ENCODE data around the gene EXOC2. TPM values are rescaled to one million over a fixed set of nuclear protein-coding genes. Genes with fewer than 3 reads are reported as not detected.

EXOC2 gene
- total and polyA plus RNA-seq, 2 donors (not counting 3 experiments of a cell fraction or from before 2014, with no cell fraction given), result 18.2 to 30.8 TPM

GRCh38 chr6:652865-653264, 40.1 kb downstream of the EXOC2 start:
- Histone ChIP-seq H3K9me3 (replicated peaks; ENCODE audit: control insufficient read depth, insufficient read depth, low read length) (no peaks in the 10 kb centered on the region), H3K36me3 (ENCODE audit: control insufficient read depth in 2 of 2, extremely low read depth in 1 of 2, insufficient read depth in 2 of 2, low read length in 2 of 2) (peaks cover 0 to 2% of the 10 kb centered on the region in 2 experiments), H4K20me1 (replicated peaks; ENCODE audit: control insufficient read depth, extremely low read depth, insufficient read depth, low read length) (no peaks in the 10 kb centered on the region), H3K79me2 (ENCODE audit: control insufficient read depth, insufficient read depth, low read length) (peaks cover 12% of the 10 kb centered on the region), H3K4me1 (ENCODE audit: control insufficient read depth, extremely low read depth, insufficient read depth, low read length) (no peaks in the 10 kb centered on the region), H2AFZ (ENCODE audit: low read depth, low read length) (no peak overlapping the region), H3K4me3 (replicated peaks in 1 of 3; ENCODE audit: insufficient read depth in 1 of 3, low read depth in 1 of 3, low read length in 3 of 3) (no peak overlapping the region), H3K4me2 (ENCODE audit: insufficient read depth, low read length) (no peak overlapping the region), H3K27me3 (ENCODE audit: control insufficient read depth in 2 of 2, insufficient read depth in 2 of 2, low read length in 2 of 2) (no peaks in the 10 kb centered on the region), H3K9ac (replicated peaks; ENCODE audit: extremely low read depth, insufficient read depth, low read length) (no peak overlapping the region), H3K9me1 (replicated peaks; ENCODE audit: control insufficient read depth, extremely low read depth, insufficient read depth, low read length) (no peaks in the 10 kb centered on the region), H3K27ac (ENCODE audit: insufficient read depth, low read depth, low read length) (no peak overlapping the region)
- TF ChIP-seq MYC (IDR thresholded peaks at IDR 0.05; ENCODE audit: low read depth, low read length) (no peak), CTCF (IDR thresholded peaks at IDR 0.05; ENCODE audit: extremely low read depth in 1 of 2, insufficient read depth in 1 of 2, low read depth in 1 of 2, low read length in 2 of 2) (no peak), POLR2AphosphoS5 (IDR thresholded peaks at IDR 0.05; ENCODE audit: insufficient read depth, low read depth, low read length) (no peak), GATA2 (IDR thresholded peaks at IDR 0.05; ENCODE audit: insufficient read depth, insufficient read length, low read depth, low read length) (no peak), FOS (IDR thresholded peaks at IDR 0.05; ENCODE audit: borderline replicate concordance, insufficient read depth, low read length) (no peak), JUN (IDR thresholded peaks at IDR 0.05; ENCODE audit: borderline replicate concordance, insufficient read depth, insufficient read length, low read depth) (no peak), EZH2 (IDR thresholded peaks at IDR 0.05; ENCODE audit: borderline replicate concordance, low read depth, low read length, severe bottlenecking) (no peak), MAX (IDR thresholded peaks at IDR 0.05; ENCODE audit: insufficient read depth, insufficient read length) (no peak), POLR2A (IDR thresholded peaks at IDR 0.05; ENCODE audit: low read depth, low read length) (no peak)
- CTCF ChIA-PET, result interaction anchor here (0.9 to 2.4 kb wide), 3 partner anchors 22 to 69 kb away, joined by 4 to 11 read pairs (median 4); no protein-coding TSS in a partner anchor
- intact Hi-C loops (cut with micrococcal nuclease), result no loop called here
- POLR2A ChIA-PET, result no interaction called here
- DNase-seq (ENCODE audit: low read depth, low spot score), result no peak
- no peak for FAIRE-seq
- dilution Hi-C loops (cut with MboI; ENCODE audit: extremely low pct_ligation_motif_present, low sequenced_read_pairs), result no loop called here
- no TSS peak for BruUV-seq (replicated peaks)
